A673 (cell line): ENCODE results near the gene ERMAP. TPM values are rescaled to one million over a fixed set of nuclear protein-coding genes. Genes with fewer than 3 reads are reported as not detected.

Experiments used
- BruUV-seq: library from RNA; stranded (reverse); fragments of 400-500 nt; replicated peaks from 2 replicates; lab custom pipeline; 2021; lab: Mats Ljungman, UMichigan
- CTCF ChIA-PET: fragments of 300-600 bp; sonication (Branson Sonifier 250); formaldehyde crosslinking; loops from one replicate; lab custom pipeline; 2022; ENCODE audit warnings: antibody characterized with exemption; lab: Charles Lee
- POLR2A ChIA-PET: fragments of 300-600 bp; sonication (Branson Sonifier 250); formaldehyde crosslinking; loops from one replicate; lab custom pipeline; 2022; ENCODE audit warnings: antibody characterized with exemption; ENCODE audit not compliant: low non-redundant PET; lab: Charles Lee
- DNase-seq: peaks from one replicate; pipeline ENCODE4 v3.0.0-alpha.2; 2015; ENCODE audit warnings: low spot score
- H3K27ac ChIP-seq: fragments of 200-600 bp; sonication (generic); 2 replicates; pipeline ENCODE4 v1.5.1; 2016; ENCODE audit warnings: mixed run types, low read depth, mild to moderate bottlenecking, mixed read lengths, antibody characterized with exemption, low read length; ENCODE audit not compliant: poor library complexity, severe bottlenecking
- H3K27me3 ChIP-seq: fragments of 200-600 bp; sonication (generic); replicated peaks from 2 replicates; pipeline ENCODE4 v1.6.1; 2017; ENCODE audit warnings: mixed run types, low read depth, mild to moderate bottlenecking, mixed read lengths, antibody characterized with exemption, low read length; ENCODE audit not compliant: insufficient read depth, poor library complexity
- H3K36me3 ChIP-seq: fragments of 200-600 bp; sonication (generic); 2 replicates; pipeline ENCODE4 v1.6.1; 2016; ENCODE audit warnings: mixed run types, mild to moderate bottlenecking, mixed read lengths, antibody characterized with exemption, low read length; ENCODE audit not compliant: insufficient read depth, poor library complexity, severe bottlenecking
- H3K4me1 ChIP-seq: fragments of 200-600 bp; sonication (generic); 2 replicates; pipeline ENCODE4 v1.6.1; 2017; ENCODE audit warnings: mixed run types, mild to moderate bottlenecking, mixed read lengths, antibody characterized with exemption, low read length; ENCODE audit not compliant: insufficient read depth, poor library complexity, severe bottlenecking
- H3K4me3 ChIP-seq: fragments of 200-600 bp; sonication (generic); 2 replicates; pipeline ENCODE4 v1.5.1; 2016; ENCODE audit warnings: low read depth, mixed run types, mild to moderate bottlenecking, mixed read lengths, low read length; ENCODE audit not compliant: poor library complexity, severe bottlenecking
- H3K9me3 ChIP-seq: fragments of 200-600 bp; sonication (generic); 2 replicates; pipeline ENCODE4 v1.6.1; 2016; ENCODE audit warnings: mixed run types, low read depth, mild to moderate bottlenecking, mixed read lengths, antibody characterized with exemption, low read length; ENCODE audit not compliant: poor library complexity, severe bottlenecking
- EZH2 ChIP-seq: fragments of 200-600 bp; sonication (generic); IDR thresholded peaks from 2 replicates; pipeline ENCODE4 v1.6.1; 2017; ENCODE audit warnings: borderline replicate concordance, low read depth, mild to moderate bottlenecking, mixed read lengths, antibody characterized with exemption, low read length; ENCODE audit not compliant: poor library complexity, severe bottlenecking
- intact Hi-C: fragments of 100-400 bp; cut with micrococcal nuclease; formaldehyde crosslinking; loops from one replicate; pipeline ENCODE4 v1.10.0; 2022; ENCODE audit not compliant: unreplicated experiment
- total RNA-seq: library from RNA; stranded (reverse); gene quantifications from 2 replicates; pipeline ENCODE4 v1.2.3, GENCODE V29; 2021
- TF ChIP-seq, protein P1 (sequence below): fragments of 300-800, 200-600 bp; sonication (generic); conservative IDR thresholded peaks from 2 replicates; pipeline ENCODE4 v1.5.1; 2017; ENCODE audit warnings: low read depth, mild to moderate bottlenecking, antibody characterized with exemption, low read length, moderate library complexity, mixed read lengths

ERMAP gene
- total RNA-seq, 1 experiment from 2014 or later, result 3.0 TPM

DNA sequence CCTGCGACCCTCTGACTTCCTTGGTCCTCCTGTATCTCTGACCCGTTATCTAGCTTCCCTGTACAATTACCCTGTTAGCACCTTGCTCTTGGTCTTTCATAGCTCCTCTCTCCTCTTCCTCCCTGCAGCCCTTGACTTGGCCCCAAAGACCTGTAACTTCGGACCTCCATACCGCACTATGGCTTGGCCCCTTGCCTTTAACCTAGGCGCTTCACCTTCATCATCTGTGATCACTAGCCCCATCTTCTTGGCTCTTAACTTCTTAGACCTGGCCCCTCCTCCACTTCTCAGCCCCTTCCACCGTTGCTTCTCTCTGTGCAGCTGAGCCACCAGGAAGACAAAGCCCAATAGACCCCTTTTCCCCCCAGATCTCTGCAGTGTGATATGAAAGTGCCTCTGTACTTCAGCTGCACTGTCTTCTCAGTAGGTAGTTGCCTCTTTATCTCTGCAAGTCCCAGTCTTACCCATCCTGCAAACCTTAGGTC is 30.2 kb downstream of the ERMAP start:
- no peak for DNase-seq
- Histone ChIP-seq H3K4me3 (peak overlapping the region; percentile 85), H3K4me1 (peaks cover 19% of the 10 kb centered on the region), H3K27me3 (no peaks in the 10 kb centered on the region), H3K9me3 (peaks cover 10% of the 10 kb centered on the region), H3K36me3 (peaks cover 30% of the 10 kb centered on the region), H3K27ac (peak overlapping the region; percentile 82)
- TF ChIP-seq, protein P1, sequence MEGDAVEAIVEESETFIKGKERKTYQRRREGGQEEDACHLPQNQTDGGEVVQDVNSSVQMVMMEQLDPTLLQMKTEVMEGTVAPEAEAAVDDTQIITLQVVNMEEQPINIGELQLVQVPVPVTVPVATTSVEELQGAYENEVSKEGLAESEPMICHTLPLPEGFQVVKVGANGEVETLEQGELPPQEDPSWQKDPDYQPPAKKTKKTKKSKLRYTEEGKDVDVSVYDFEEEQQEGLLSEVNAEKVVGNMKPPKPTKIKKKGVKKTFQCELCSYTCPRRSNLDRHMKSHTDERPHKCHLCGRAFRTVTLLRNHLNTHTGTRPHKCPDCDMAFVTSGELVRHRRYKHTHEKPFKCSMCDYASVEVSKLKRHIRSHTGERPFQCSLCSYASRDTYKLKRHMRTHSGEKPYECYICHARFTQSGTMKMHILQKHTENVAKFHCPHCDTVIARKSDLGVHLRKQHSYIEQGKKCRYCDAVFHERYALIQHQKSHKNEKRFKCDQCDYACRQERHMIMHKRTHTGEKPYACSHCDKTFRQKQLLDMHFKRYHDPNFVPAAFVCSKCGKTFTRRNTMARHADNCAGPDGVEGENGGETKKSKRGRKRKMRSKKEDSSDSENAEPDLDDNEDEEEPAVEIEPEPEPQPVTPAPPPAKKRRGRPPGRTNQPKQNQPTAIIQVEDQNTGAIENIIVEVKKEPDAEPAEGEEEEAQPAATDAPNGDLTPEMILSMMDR, result no peak
- no peak for TF ChIP-seq EZH2
- POLR2A ChIA-PET, result no interaction called here
- CTCF ChIA-PET, result interaction anchor here (1.5 to 1.7 kb wide), 2 partner anchors 76 to 226 kb away, joined by 4 to 5 read pairs; no protein-coding TSS in a partner anchor
- BruUV-seq, result TSS peak; percentile 46
- intact Hi-C loops, result no loop called here

DNA sequence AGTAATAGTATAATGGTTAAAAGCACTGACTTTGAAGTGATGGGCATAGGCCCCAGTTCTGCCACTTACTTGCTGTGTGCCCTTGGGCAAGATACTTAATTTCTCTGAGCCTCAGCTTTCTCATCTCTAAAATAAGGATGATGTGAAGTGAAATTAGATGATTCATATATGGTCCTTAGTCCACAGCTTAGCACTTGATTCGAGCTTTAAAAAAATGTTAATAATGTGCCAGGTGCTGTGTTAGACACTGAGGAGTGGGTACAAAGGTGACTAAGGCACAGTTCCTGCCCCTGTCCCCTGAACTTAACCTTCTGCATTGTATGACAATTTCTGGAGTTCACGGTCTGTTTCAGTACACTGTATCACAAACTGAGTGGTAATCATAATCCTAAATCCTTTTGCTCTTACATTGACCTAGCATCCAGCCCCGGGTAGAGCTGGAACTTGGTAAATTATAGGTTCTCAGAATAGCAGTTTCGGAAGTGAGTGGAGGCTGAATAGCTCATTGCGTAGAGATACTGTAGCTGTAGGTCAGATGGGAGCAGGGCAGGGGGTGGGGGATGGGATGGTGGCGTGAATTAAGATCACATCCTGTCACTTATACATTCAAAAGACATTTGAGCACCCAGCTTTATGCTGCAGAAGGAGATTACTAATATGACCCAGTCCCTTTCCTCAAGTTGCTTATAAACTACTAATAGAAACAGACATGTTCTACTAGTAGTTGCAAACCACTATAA is 31.0 kb downstream of the ERMAP start:
- peaks cover 10% of the 10 kb centered on the region for H3K9me3 ChIP-seq
- no peaks in the 10 kb centered on the region for H3K27me3 ChIP-seq
- ChIA-PET CTCF (no interaction called here), POLR2A (no interaction called here)
- peaks cover 19% of the 10 kb centered on the region for H3K4me1 ChIP-seq
- no peak overlapping the region for H3K27ac ChIP-seq
- H3K4me3 ChIP-seq, result peak overlapping the region; percentile 85
- intact Hi-C loops, result no loop called here
- peaks cover 33% of the 10 kb centered on the region for H3K36me3 ChIP-seq
- no peak for DNase-seq
- BruUV-seq, result no TSS peak
- no peak for TF ChIP-seq EZH2
- TF ChIP-seq, protein P1, result no peak

DNA sequence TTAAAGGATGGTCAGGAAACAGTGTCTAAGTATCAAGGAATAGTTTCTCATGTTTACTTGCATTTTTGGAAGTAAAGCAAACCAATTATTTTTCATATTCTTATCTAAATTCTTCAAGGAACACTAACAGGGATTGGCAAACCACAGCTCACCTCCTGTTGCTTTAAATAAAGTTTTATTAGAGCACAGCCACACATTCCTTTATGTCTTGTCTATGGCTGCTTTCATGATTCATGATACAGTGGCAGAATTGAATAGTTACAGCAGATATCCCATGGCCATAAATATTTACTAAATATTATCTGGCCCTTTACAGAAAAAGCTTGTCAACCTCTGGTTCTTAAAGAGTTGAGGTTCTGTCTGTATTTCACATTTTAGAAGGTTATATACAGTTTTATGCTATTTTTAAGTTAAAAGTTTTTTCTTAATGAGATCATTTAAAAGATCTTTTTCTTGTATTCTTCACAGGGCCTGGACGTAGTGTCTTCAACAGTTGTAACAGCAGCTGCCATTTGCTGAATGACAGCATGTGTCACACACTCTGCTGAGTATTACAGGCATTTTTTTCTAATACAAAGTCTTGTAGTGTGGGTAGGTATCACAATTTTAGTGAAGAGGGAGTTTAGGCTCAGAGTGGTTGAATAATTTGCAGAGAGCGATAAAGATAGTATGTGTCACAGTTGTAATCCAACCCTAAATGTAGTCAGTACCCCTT is 32.1 kb downstream of the ERMAP start:
- CTCF ChIA-PET, result no interaction called here
- Histone ChIP-seq H3K27ac (no peak overlapping the region), H3K4me3 (no peak overlapping the region), H3K4me1 (peaks cover 19% of the 10 kb centered on the region), H3K27me3 (no peaks in the 10 kb centered on the region), H3K9me3 (peaks cover 10% of the 10 kb centered on the region), H3K36me3 (peaks cover 33% of the 10 kb centered on the region)
- TF ChIP-seq, protein P1, result no peak
- no peak for TF ChIP-seq EZH2
- no TSS peak for BruUV-seq
- POLR2A ChIA-PET, result no interaction called here
- DNase-seq, result no peak
- intact Hi-C loops, result no loop called here
